Measurements from ENCODE around the gene RNF26. TPM values are rescaled to one million over a fixed set of nuclear protein-coding genes. Genes with fewer than 3 reads are reported as not detected.

Gene RNF26
- total RNA-seq, 1 experiment from 2014 or later: 6.8 TPM

GRCh38 chr11:119336744-119337469 is 2.6 kb downstream of the RNF26 start:
- DNase-seq (ENCODE audit: low spot score): no peak

GRCh38 chr11:119337581-119338317 is 3.4 kb downstream of the RNF26 start:
- DNase-seq (ENCODE audit: low spot score): peak; percentile 86

GRCh38 chr11:119338318-119338890 is 4.1 kb downstream of the RNF26 start:
- no peak for DNase-seq (ENCODE audit: low spot score)

GRCh38 chr11:119338965-119339588 is 4.8 kb downstream of the RNF26 start:
- no peak for DNase-seq (ENCODE audit: low spot score)

- no peak for DNase-seq (ENCODE audit: low spot score)
Measured at GRCh38 chr11:119339589-119340334, 5.4 kb downstream of the RNF26 start.

- no peak for DNase-seq (ENCODE audit: low spot score)
Measured at GRCh38 chr11:119340335-119341221, 6.3 kb downstream of the RNF26 start, which contains the start of gene C1QTNF5. C1QTNF5 (minus strand) TSS chr11:119340883; CDS start chr11:119340397, 486 bp downstream.

GRCh38 chr11:119341222-119342022 is 7.1 kb downstream of the RNF26 start:
- DNase-seq (ENCODE audit: low spot score): no peak

- no peak for DNase-seq (ENCODE audit: low spot score)
Measured at GRCh38 chr11:119342023-119342300, 7.6 kb downstream of the RNF26 start.

GRCh38 chr11:119342362-119343130 is 8.2 kb downstream of the RNF26 start:
- no peak for DNase-seq (ENCODE audit: low spot score)

- no peak for DNase-seq (ENCODE audit: low spot score)
Measured at GRCh38 chr11:119343726-119344125, 9.4 kb downstream of the RNF26 start.

- no peak for DNase-seq (ENCODE audit: low spot score)
Measured at GRCh38 chr11:119344291-119345010, 10.1 kb downstream of the RNF26 start.

GRCh38 chr11:119345685-119346084 is 11.4 kb downstream of the RNF26 start:
- DNase-seq (ENCODE audit: low spot score): no peak

GRCh38 chr11:119346605-119347004 is 12.3 kb downstream of the RNF26 start, which contains the start of gene MFRP:
MFRP (minus strand) TSS chr11:119346705; CDS start chr11:119346513, 192 bp downstream.
- no peak for DNase-seq (ENCODE audit: low spot score)

GRCh38 chr11:119347242-119347641 is 12.9 kb downstream of the RNF26 start:
- no peak for DNase-seq (ENCODE audit: low spot score)

GRCh38 chr11:119347940-119348605 is 13.7 kb downstream of the RNF26 start:
- no peak for DNase-seq (ENCODE audit: low spot score)

- DNase-seq (ENCODE audit: low spot score): no peak
Measured at GRCh38 chr11:119350302-119350701, 16.0 kb downstream of the RNF26 start.

GRCh38 chr11:119351232-119351631 is 16.9 kb downstream of the RNF26 start:
- DNase-seq (ENCODE audit: low spot score): no peak

GRCh38 chr11:119352857-119353260 is 18.5 kb downstream of the RNF26 start:
- no peak for DNase-seq (ENCODE audit: low spot score)

Data from H4 (cell line).